Natural killer cell treated with Interleukin-12 subunit alpha and Interleukin-12 subunit beta and Interleukin-15 and Interleukin-18, amount 100 ng/mL, for 72 hours (primary cell): Measurements from ENCODE around the gene SLC43A1. TPM values are rescaled to one million over a fixed set of nuclear protein-coding genes. Genes with fewer than 3 reads are reported as not detected.

Source experiments
- ATAC-seq, 2 donors: fragments of 150-1000 bp; cut with Tn5 transposase in 1 of 2; sonication (Bioruptor Pico), chemical (Tn5 transposase) in 1 of 2; 2 replicates each; pipeline ENCODE4 v1.10.0; 2021
- DNase-seq: peaks from one replicate; pipeline ENCODE4 v3.0.0; 2022; ENCODE audit warnings: low spot score
- H3K27ac Mint-ChIP-seq, 2 donors: 1 replicate in 1 of 2; 2 replicates in 1 of 2; pipeline ENCODE4 v1.8.0; 2022; ENCODE audit warnings: mixed read lengths in 2 of 2, mild to moderate bottlenecking in 1 of 2, moderate library complexity in 1 of 2
- H3K27me3 Mint-ChIP-seq, 2 donors: 1 replicate in 1 of 2; 2 replicates in 1 of 2; pipeline ENCODE4 v1.8.0; 2022; ENCODE audit warnings: mixed read lengths in 2 of 2
- H3K36me3 Mint-ChIP-seq: one replicate; pipeline ENCODE4 v1.8.0; 2022; ENCODE audit warnings: mixed read lengths
- H3K4me1 Mint-ChIP-seq, 2 donors: 1 replicate in 1 of 2; 2 replicates in 1 of 2; pipeline ENCODE4 v1.8.0; 2022; ENCODE audit warnings: low read depth in 2 of 2, mixed read lengths in 2 of 2, mild to moderate bottlenecking in 1 of 2
- H3K4me3 Mint-ChIP-seq: one replicate; pipeline ENCODE4 v1.8.0; 2022; ENCODE audit warnings: mixed read lengths
- H3K9me3 Mint-ChIP-seq: 2 replicates; pipeline ENCODE4 v1.8.0; 2022; ENCODE audit warnings: mixed read lengths
- total RNA-seq, 2 donors: library from RNA; stranded (reverse); gene quantifications; one replicate each; pipeline ENCODE4 v1.2.3, GENCODE V29; 2022

The SLC43A1 gene
- total RNA-seq, 2 donors from 2014 or later: 4.2 to 16.5 TPM

DNA sequence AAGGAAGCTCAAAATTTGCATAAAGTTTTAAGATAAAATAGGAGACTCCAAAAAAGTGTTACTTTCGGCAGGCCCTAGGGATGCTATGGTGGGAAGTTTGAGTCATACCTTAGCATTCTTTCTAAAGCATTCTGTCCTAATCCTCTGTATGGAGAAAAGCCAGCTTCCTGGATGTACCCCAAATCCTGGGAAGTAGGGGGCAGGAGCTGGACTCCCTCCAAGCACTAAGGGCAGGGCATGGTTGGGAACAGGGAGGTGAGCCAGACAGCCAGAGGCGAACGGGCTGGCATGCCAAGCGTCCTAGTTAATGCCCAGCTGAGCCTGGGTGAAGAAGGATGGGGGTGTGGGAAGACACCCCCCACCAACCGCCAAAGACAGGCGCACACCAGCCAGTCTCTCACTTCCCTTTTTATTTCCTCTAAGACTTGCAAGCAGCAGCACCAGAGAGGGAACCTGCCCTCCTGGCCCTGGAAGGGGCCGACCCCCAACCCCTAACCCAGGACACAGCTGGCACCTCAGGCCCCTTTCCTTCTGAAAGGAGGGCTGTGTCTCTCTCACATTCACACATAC lies 31.3 kb downstream of the SLC43A1 start:
- Mint-ChIP-seq H3K27ac (no peak overlapping the region), H3K9me3 (no peaks in the 10 kb centered on the region)

DNA sequence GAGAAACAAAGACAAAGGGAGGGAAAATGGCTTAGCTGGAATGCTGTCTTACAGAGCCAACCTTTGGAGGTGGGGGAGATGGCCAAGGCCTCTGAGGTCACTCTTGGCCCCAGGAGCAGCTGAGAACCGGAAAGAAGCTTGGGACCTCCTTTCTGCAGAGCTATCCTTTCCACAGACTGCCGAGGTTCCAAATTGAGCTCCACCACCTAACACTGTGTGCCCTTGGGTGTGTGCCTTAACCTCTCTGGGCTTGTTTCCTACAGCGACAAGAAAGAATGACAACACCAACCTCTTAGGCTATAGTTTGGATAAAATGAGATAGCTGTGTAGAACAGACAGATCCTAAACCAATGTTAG lies 32.0 kb downstream of the SLC43A1 start:
- Mint-ChIP-seq H3K27ac (no peak overlapping the region), H3K4me3 (no peak overlapping the region), H3K4me1 (peaks cover 3 to 4% of the 10 kb centered on the region in 2 donors), H3K27me3 (peaks cover 14% of the 10 kb centered on the region in 2 donors), H3K9me3 (no peaks in the 10 kb centered on the region), H3K36me3 (peaks cover 5% of the 10 kb centered on the region)
- ATAC-seq (no peak), DNase-seq (no peak)

More for the DNA sequence above, 31.3 kb downstream of the SLC43A1 start:
- ATAC-seq (no peak), DNase-seq (no peak)
- Mint-ChIP-seq H3K4me3 (no peak overlapping the region), H3K27me3 (peaks cover 14% of the 10 kb centered on the region in 2 donors), H3K36me3 (peaks cover 5% of the 10 kb centered on the region), H3K4me1 (peaks cover 3 to 4% of the 10 kb centered on the region in 2 donors)

GRCh38 chr11:57482782-57483561 lies 32.5 kb downstream of the SLC43A1 start:
- Mint-ChIP-seq H3K27me3 (peaks cover 14 to 17% of the 10 kb centered on the region in 2 donors), H3K27ac (no peak overlapping the region)
- ATAC-seq: peak; percentile 68 to 81

DNA sequence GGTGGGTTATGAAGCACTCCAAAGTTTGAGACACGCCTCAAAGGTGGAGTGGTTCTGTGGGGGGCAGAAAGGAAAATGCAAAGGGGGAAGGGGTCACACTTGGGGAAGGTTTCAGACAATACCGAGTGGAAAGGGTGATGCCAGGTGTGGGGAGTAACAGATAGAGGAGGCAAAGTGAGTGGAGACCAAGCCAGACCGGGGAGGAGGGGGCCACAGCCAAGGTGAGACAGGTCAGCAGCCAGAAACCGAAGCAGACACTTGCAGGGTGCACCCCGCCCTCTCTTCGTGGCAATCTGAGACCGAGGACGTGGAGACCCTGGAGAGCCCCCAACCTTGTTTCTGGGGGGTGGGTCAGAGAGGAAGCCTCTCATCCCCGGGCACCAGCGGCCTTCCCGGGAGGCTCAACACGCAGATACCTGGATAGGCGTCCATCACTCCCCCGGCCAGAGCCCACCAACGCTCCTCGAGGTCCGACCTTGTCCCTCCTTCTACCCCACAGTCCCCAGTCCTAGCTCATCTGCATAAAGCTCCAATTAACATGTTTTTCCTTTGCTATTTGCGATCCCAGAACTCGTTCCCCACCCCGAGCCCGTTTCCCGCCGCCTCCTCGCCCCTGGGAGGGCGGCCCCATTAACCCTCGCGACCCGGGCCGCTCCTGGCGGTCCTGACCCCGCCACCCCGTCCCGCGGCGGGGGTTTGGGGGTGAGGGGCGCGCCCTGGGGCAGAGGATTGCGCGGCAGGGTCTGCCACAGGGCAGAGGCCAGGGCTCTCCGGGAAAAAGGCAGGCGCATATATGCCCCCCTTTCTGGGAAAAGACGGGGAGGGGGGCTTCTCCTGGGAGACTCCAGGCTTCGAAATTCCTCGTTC lies 33.4 kb downstream of the SLC43A1 start:
- Mint-ChIP-seq H3K9me3 (no peaks in the 10 kb centered on the region), H3K27me3 (peaks cover 14 to 19% of the 10 kb centered on the region in 2 donors), H3K27ac (no peak overlapping the region), H3K4me1 (peaks cover 3 to 4% of the 10 kb centered on the region in 2 donors), H3K36me3 (peaks cover 5% of the 10 kb centered on the region), H3K4me3 (no peak overlapping the region)
- ATAC-seq (no peak), DNase-seq (no peak)

More at GRCh38 chr11:57482782-57483561, 32.5 kb downstream of the SLC43A1 start:
- peak; percentile 78 for DNase-seq
- peaks cover 3 to 4% of the 10 kb centered on the region in 2 donors for H3K4me1 Mint-ChIP-seq
- H3K36me3 Mint-ChIP-seq: peaks cover 5% of the 10 kb centered on the region
- no peaks in the 10 kb centered on the region for H3K9me3 Mint-ChIP-seq
- no peak overlapping the region for H3K4me3 Mint-ChIP-seq

- no peaks in the 10 kb centered on the region for H3K9me3 Mint-ChIP-seq
- peaks cover 5% of the 10 kb centered on the region for H3K36me3 Mint-ChIP-seq
- peaks cover 4 to 6% of the 10 kb centered on the region in 2 donors for H3K4me1 Mint-ChIP-seq
- H3K27me3 Mint-ChIP-seq: peaks cover 14 to 19% of the 10 kb centered on the region in 2 donors
- ATAC-seq (no peak), DNase-seq (no peak)
- no peak overlapping the region for H3K27ac Mint-ChIP-seq
- H3K4me3 Mint-ChIP-seq: no peak overlapping the region
Observed at GRCh38 chr11:57481315-57481714, 34.2 kb downstream of the SLC43A1 start.

DNA sequence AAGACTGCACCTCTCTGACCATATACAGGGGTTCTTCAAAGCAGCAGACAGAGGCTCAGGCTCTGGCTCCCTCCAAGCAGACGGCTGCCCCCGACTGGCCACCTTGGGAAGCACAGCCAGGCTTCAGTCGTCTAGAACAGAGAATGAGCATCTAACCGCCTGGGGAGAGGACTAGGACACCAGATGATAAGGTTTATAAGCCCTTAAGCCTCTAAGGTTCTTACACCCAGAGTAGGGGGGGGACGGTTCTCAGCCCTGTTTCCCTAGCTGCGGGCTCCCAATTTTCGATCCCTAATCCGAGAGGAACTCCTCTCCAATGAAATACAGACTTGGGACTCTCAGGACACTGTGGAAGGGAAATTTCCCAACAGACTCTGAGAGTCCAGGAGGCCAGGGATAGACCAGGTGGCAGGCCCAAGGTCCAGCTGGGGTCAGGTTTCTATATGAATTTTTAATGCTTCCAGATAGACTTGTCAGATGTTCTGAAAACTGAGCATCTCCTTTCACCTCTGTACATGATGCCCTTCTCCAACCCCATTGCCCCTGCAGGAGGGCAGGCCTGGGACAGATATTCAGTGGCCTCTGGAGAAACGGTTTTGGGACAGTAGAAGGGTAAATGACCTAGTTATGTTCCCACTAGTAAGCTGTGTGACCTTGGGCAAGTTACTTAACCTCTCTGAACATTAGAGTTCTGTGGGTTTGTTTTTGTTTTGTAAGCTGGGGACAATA lies 34.9 kb downstream of the SLC43A1 start:
- H3K27ac Mint-ChIP-seq: no peak overlapping the region
- DNase-seq (no peak), ATAC-seq (peak; percentile 54 to 64)
- H3K9me3 Mint-ChIP-seq: no peaks in the 10 kb centered on the region
- H3K4me3 Mint-ChIP-seq: no peak overlapping the region
- H3K4me1 Mint-ChIP-seq: peaks cover 4 to 6% of the 10 kb centered on the region in 2 donors
- H3K27me3 Mint-ChIP-seq: peaks cover 14 to 19% of the 10 kb centered on the region in 2 donors
- H3K36me3 Mint-ChIP-seq: peaks cover 5% of the 10 kb centered on the region

GRCh38 chr11:57479911-57480310 lies 35.6 kb downstream of the SLC43A1 start:
- Mint-ChIP-seq H3K4me1 (peaks cover 4 to 10% of the 10 kb centered on the region in 2 donors), H3K9me3 (no peaks in the 10 kb centered on the region), H3K36me3 (peaks cover 3% of the 10 kb centered on the region), H3K27ac (no peak overlapping the region), H3K4me3 (peak overlapping the region; percentile 3), H3K27me3 (peaks cover 14 to 19% of the 10 kb centered on the region in 2 donors)
- no peak for DNase-seq
- no peak for ATAC-seq

- Mint-ChIP-seq H3K4me1 (peaks cover 7 to 16% of the 10 kb centered on the region in 2 donors), H3K4me3 (peak overlapping the region; percentile 3), H3K27me3 (peaks cover 12 to 19% of the 10 kb centered on the region in 2 donors), H3K9me3 (no peaks in the 10 kb centered on the region), H3K27ac (no peak overlapping the region), H3K36me3 (no peaks in the 10 kb centered on the region)
- ATAC-seq (no peak), DNase-seq (no peak)
Observed at GRCh38 chr11:57479021-57479663, 36.4 kb downstream of the SLC43A1 start.

GRCh38 chr11:57477507-57478189 lies 37.9 kb downstream of the SLC43A1 start:
- ATAC-seq: no peak
- Mint-ChIP-seq H3K36me3 (no peaks in the 10 kb centered on the region), H3K9me3 (no peaks in the 10 kb centered on the region), H3K27me3 (peaks cover 12 to 19% of the 10 kb centered on the region in 2 donors), H3K27ac (peak overlapping the region in 1 of 2 donors; percentile 26), H3K4me3 (peak overlapping the region; percentile 65), H3K4me1 (peaks cover 18 to 26% of the 10 kb centered on the region in 2 donors)
- no peak for DNase-seq

DNA sequence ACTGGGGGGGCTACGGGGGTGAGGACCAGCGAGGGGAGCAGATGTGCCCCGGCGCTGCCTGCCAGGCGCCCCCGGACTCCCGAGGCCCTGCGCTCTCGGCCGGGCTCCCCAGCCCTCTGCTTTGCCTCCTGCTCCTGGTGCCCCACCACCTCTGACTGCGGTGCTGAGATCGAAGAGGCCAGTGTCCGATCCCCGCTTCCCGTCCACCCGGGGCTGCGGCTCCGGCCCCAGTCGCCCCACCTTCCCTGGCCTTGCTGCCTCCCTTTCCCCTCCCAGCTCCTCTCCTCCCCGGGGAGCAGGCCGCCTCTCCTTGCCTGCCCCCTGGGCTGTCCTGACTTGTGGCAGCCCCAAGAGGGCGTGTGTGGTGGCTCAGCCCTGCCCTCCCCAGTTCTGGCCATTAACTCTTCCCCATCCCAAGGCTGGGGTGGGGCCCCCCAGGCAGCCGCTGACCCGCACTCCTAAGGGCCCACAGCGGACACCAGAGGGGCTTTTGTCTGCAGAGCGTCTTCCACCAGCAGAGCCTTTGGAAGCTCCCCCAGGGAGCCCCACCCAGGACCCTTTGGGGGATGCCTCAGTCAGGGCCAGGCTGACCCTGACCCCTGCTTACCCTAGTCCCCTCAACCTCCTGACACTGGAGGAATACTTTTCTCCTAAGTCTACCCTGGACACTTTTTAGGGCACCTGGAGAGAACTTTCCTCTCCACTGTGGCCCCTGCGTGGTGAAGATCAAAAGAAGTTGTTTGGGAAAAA lies 38.6 kb downstream of the SLC43A1 start:
- peak overlapping the region; percentile 65 for H3K4me3 Mint-ChIP-seq
- peaks cover 18 to 26% of the 10 kb centered on the region in 2 donors for H3K4me1 Mint-ChIP-seq
- H3K27ac Mint-ChIP-seq: no peak overlapping the region
- no peaks in the 10 kb centered on the region for H3K36me3 Mint-ChIP-seq
- no peaks in the 10 kb centered on the region for H3K9me3 Mint-ChIP-seq
- ATAC-seq: peak; percentile 55 to 74
- no peak for DNase-seq
- H3K27me3 Mint-ChIP-seq: peaks cover 9 to 18% of the 10 kb centered on the region in 2 donors

DNA sequence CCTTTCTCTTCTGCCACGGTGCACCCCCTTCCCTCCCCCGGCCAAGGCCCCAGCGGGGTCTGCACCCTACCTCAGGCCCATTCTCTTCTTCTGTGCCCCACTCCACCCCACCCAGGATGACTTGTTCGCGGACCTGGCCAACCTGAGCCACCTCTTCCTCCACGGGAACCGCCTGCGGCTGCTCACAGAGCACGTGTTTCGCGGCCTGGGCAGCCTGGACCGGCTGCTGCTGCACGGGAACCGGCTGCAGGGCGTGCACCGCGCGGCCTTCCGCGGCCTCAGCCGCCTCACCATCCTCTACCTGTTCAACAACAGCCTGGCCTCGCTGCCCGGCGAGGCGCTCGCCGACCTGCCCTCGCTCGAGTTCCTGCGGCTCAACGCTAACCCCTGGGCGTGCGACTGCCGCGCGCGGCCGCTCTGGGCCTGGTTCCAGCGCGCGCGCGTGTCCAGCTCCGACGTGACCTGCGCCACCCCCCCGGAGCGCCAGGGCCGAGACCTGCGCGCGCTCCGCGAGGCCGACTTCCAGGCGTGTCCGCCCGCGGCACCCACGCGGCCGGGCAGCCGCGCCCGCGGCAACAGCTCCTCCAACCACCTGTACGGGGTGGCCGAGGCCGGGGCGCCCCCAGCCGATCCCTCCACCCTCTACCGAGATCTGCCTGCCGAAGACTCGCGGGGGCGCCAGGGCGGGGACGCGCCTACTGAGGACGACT lies 39.3 kb downstream of the SLC43A1 start:
- Mint-ChIP-seq H3K27me3 (peaks cover 3 to 10% of the 10 kb centered on the region in 2 donors), H3K27ac (no peak overlapping the region), H3K4me3 (peak overlapping the region; percentile 65), H3K36me3 (no peaks in the 10 kb centered on the region), H3K4me1 (peaks cover 18 to 26% of the 10 kb centered on the region in 2 donors), H3K9me3 (no peaks in the 10 kb centered on the region)
- DNase-seq (no peak), ATAC-seq (peak; percentile 60 to 77)
